Measurements from ENCODE around the gene TTC12.

- no peak for TF ChIP-seq KLF16 (IDR thresholded peaks at IDR 0.05)
- TF ChIP-seq ZFX (CRISPR knock-in tag; IDR thresholded peaks at IDR 0.05), result no peak
- no peak for TF ChIP-seq CTBP1 (IDR thresholded peaks at IDR 0.05; ENCODE audit: borderline replicate concordance)
- TF ChIP-seq POLR2A (conservative IDR thresholded peaks at IDR 0.05), result no peak
- TF ChIP-seq EP300 (IDR thresholded peaks at IDR 0.05; ENCODE audit: low read length), result no peak
- TF ChIP-seq RFX5 (IDR thresholded peaks at IDR 0.05; ENCODE audit: low read depth, low read length), result no peak
- TF ChIP-seq ZNF146 (CRISPR knock-in tag; IDR thresholded peaks at IDR 0.05; ENCODE audit: unreplicated experiment), result no peak
- no peak for TF ChIP-seq TCF7L2 (IDR thresholded peaks at IDR 0.05; ENCODE audit: low read depth, low read length)
- TF ChIP-seq CHD4 (IDR thresholded peaks at IDR 0.05; ENCODE audit: insufficient read depth, insufficient replicate concordance, low read depth, low read length, poor library complexity, severe bottlenecking), result no peak
- no peak for TF ChIP-seq CREM (IDR thresholded peaks at IDR 0.05; ENCODE audit: low read depth)
- no peak for TF ChIP-seq REST (IDR thresholded peaks at IDR 0.05; ENCODE audit: borderline replicate concordance)
- no peak for TF ChIP-seq REST (CRISPR knock-in tag; IDR thresholded peaks at IDR 0.05; ENCODE audit: low read depth)
- no peak for TF ChIP-seq ELK1 (CRISPR knock-in tag; IDR thresholded peaks at IDR 0.05)
- TF ChIP-seq RBM14 (IDR thresholded peaks at IDR 0.05; ENCODE audit: borderline replicate concordance, insufficient read depth, low read depth, low read length), result no peak
Measured at GRCh38 chr11:113415343-113415742, 101.0 kb downstream of the TTC12 start.
